Body of pancreas (tissue), 4 donors: ENCODE results near the gene LAIR1.

Experiments
- POLR2A ChIP-seq, 3 donors: fragments of 450-650 bp; IDR thresholded peaks; one replicate each; pipeline ENCODE4 v1.6.1; 2016; ENCODE audit warnings: antibody characterized with exemption in 3 of 3, mild to moderate bottlenecking in 2 of 3
- TF ChIP-seq, protein P1 (sequence below), 7 experiments: fragments of 450-650 bp in 4 of 7; fragments of 200-600 bp in 3 of 7; sonication (generic) in 3 of 7; IDR thresholded peaks; one replicate each; pipeline ENCODE4 v1.5.1; 2016 to 2019; ENCODE audit warnings: antibody characterized with exemption in 7 of 7

DNA sequence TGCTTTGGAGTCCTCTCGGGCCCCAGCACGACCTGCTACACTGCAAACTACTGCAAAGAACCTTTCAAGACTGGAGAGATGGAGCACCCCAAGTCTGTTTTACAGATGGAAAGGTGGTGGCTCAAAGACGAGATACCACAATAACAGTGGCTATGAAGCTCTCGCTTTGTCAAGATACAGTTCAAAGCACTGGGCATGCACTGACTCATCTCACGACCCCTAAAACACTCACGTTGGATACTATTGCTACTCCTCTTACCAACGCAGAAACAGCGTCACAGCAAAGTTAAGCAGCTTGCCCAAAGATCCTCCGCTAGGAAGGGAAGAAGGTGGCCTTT lies 24.0 kb upstream of the LAIR1 start:
- TF ChIP-seq POLR2A (IDR thresholded peaks at IDR 0.05) = no peak
- TF ChIP-seq, protein P1, sequence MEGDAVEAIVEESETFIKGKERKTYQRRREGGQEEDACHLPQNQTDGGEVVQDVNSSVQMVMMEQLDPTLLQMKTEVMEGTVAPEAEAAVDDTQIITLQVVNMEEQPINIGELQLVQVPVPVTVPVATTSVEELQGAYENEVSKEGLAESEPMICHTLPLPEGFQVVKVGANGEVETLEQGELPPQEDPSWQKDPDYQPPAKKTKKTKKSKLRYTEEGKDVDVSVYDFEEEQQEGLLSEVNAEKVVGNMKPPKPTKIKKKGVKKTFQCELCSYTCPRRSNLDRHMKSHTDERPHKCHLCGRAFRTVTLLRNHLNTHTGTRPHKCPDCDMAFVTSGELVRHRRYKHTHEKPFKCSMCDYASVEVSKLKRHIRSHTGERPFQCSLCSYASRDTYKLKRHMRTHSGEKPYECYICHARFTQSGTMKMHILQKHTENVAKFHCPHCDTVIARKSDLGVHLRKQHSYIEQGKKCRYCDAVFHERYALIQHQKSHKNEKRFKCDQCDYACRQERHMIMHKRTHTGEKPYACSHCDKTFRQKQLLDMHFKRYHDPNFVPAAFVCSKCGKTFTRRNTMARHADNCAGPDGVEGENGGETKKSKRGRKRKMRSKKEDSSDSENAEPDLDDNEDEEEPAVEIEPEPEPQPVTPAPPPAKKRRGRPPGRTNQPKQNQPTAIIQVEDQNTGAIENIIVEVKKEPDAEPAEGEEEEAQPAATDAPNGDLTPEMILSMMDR (IDR thresholded peaks at IDR 0.05) = no peak
